Stimulated activated CD4-positive, alpha-beta T cell treated with anti-CD3 and anti-CD28 coated beads, TNF-alpha, amount 100 ng/mL, for 1 hour (primary cell): ENCODE measurements around the gene MGA.
A peak's percentile ranks its signal among the peaks of the same experiment; 100 is the strongest.
"Not testable (repeated sequence)": the region's sequence is repeated elsewhere in the genome, so short reads cannot be mapped to it uniquely, and the experiment has no call there.

Source experiments
- DNase-seq, 3 donors: peaks; one replicate each; pipeline ENCODE4 v3.0.0-alpha.2; 2020; ENCODE audit warnings: low read depth in 3 of 3, low spot score in 1 of 3

MGA gene

GRCh38 chr15:41703120-41703519 is 42.9 kb downstream of the MGA start:
- DNase-seq = no peak

GRCh38 chr15:41713047-41713446 is 52.8 kb downstream of the MGA start:
- DNase-seq = no peak

GRCh38 chr15:41714291-41714690 is 54.1 kb downstream of the MGA start:
- no peak for DNase-seq

GRCh38 chr15:41716864-41717263 is 56.7 kb downstream of the MGA start:
- DNase-seq = no peak

GRCh38 chr15:41727143-41727542 is 66.9 kb downstream of the MGA start:
- no peak for DNase-seq

- DNase-seq = not testable (repeated sequence)
These were observed 67.9 kb downstream of the MGA start for GRCh38 chr15:41728061-41728460.

GRCh38 chr15:41730543-41730942 is 70.3 kb downstream of the MGA start:
- DNase-seq = no peak

GRCh38 chr15:41732483-41732882 is 72.3 kb downstream of the MGA start:
- no peak for DNase-seq

GRCh38 chr15:41734079-41734478 is 73.9 kb downstream of the MGA start:
- no peak for DNase-seq

GRCh38 chr15:41735046-41735445 is 74.8 kb downstream of the MGA start:
- no peak for DNase-seq

- DNase-seq = not testable (repeated sequence)
These were observed 75.3 kb downstream of the MGA start for GRCh38 chr15:41735492-41735891.

GRCh38 chr15:41746802-41747201 is 86.6 kb downstream of the MGA start:
- DNase-seq = no peak

GRCh38 chr15:41756198-41756597 is 96.0 kb downstream of the MGA start:
- no peak for DNase-seq

GRCh38 chr15:41772720-41773331 is 112.6 kb downstream of the MGA start:
- DNase-seq = peak; percentile 10 to 31 (median 16)

GRCh38 chr15:41773332-41773728 is 113.1 kb downstream of the MGA start:
- DNase-seq = no peak

- no peak for DNase-seq
These were observed 113.5 kb downstream of the MGA start for GRCh38 chr15:41773729-41774061.

GRCh38 chr15:41774062-41774881 is 114.1 kb downstream of the MGA start, which contains the start of gene MAPKBP1:
MAPKBP1 (plus strand) TSS chr15:41774484; CDS start chr15:41775276, 792 bp downstream.
- DNase-seq = peak; percentile 89 to 92 (median 92)

GRCh38 chr15:41774882-41775417 is 114.7 kb downstream of the MGA start:
- DNase-seq = no peak

GRCh38 chr15:41775651-41776050 is 115.4 kb downstream of the MGA start:
- no peak for DNase-seq

- no peak for DNase-seq
These were observed 117.3 kb downstream of the MGA start for GRCh38 chr15:41777421-41777973.

- DNase-seq = no peak
These were observed 118.3 kb downstream of the MGA start for GRCh38 chr15:41778521-41778920.

- DNase-seq = no peak
These were observed 119.5 kb downstream of the MGA start for GRCh38 chr15:41779662-41780157.
